Liver (tissue), 9 donors: Measurements from ENCODE around the gene RELN. TPM values are rescaled to one million over a fixed set of nuclear protein-coding genes. Genes with fewer than 3 reads are reported as not detected.

Experiments
- DNase-seq: peaks from one replicate; pipeline ENCODE4 v3.0.0-alpha.2; 2017; ENCODE audit warnings: low spot score
- H3K27ac ChIP-seq, 2 donors: one replicate each; pipeline ENCODE4 v1.7.0; 2013; ENCODE audit warnings: inconsistent platforms in 2 of 2, low read length in 2 of 2, control low read depth in 1 of 2, low read depth in 1 of 2, mild to moderate bottlenecking in 1 of 2
- H3K27me3 ChIP-seq, 4 donors: one replicate each; pipeline versions ENCODE4 v1.6.1 to v1.7.0; 2013; ENCODE audit warnings: low read length in 3 of 4, inconsistent platforms in 1 of 4, mild to moderate bottlenecking in 1 of 4, moderate library complexity in 1 of 4; ENCODE audit not compliant: control insufficient read depth in 4 of 4, insufficient read depth in 4 of 4
- H3K36me3 ChIP-seq, 4 donors: one replicate each; pipeline versions ENCODE4 v1.6.1 to v1.7.0; 2013; ENCODE audit warnings: low read length in 3 of 4, mild to moderate bottlenecking in 3 of 4, low read depth in 1 of 4, moderate library complexity in 1 of 4; ENCODE audit not compliant: control insufficient read depth in 4 of 4, insufficient read depth in 3 of 4
- H3K4me1 ChIP-seq, 4 donors: one replicate each; pipeline versions ENCODE4 v1.6.1 to v1.7.0; 2013; ENCODE audit warnings: low read length in 3 of 4, mild to moderate bottlenecking in 3 of 4, moderate library complexity in 1 of 4; ENCODE audit not compliant: control insufficient read depth in 4 of 4, insufficient read depth in 4 of 4
- H3K4me3 ChIP-seq, 3 donors: one replicate each; pipeline versions ENCODE4 v1.6.1 to v1.7.0; 2013; ENCODE audit warnings: low read length in 3 of 3, control low read depth in 1 of 3, low read depth in 1 of 3, mild to moderate bottlenecking in 1 of 3
- H3K9ac ChIP-seq, 2 donors: one replicate each; pipeline ENCODE4 v1.7.0; 2013; ENCODE audit warnings: low read length in 2 of 2, mild to moderate bottlenecking in 2 of 2, moderate library complexity in 2 of 2, control low read depth in 1 of 2, low read depth in 1 of 2
- H3K9me3 ChIP-seq, 4 donors: one replicate each; pipeline versions ENCODE4 v1.6.1 to v1.7.0; 2013; ENCODE audit warnings: low read length in 3 of 4; ENCODE audit not compliant: control insufficient read depth in 4 of 4
- ATF3 ChIP-seq: IDR thresholded peaks from 2 replicates; pipeline ENCODE4 v1.6.1; 2016; ENCODE audit warnings: antibody characterized with exemption
- CTCF ChIP-seq: fragments of 150-350 bp; IDR thresholded peaks from 2 replicates; pipeline ENCODE4 v1.5.1; 2017; ENCODE audit warnings: improper control_type of control experiment, low read depth, low read length; ENCODE audit not compliant: missing input control
- EGR1 ChIP-seq, 2 donors: IDR thresholded peaks; 2 replicates each; pipeline ENCODE4 v1.6.1; 2016 to 2018; ENCODE audit warnings: antibody characterized with exemption in 2 of 2, low read depth in 2 of 2
- FOXA1 ChIP-seq: IDR thresholded peaks from 2 replicates; pipeline ENCODE4 v1.6.1; 2016; ENCODE audit warnings: antibody characterized with exemption
- FOXA2 ChIP-seq: IDR thresholded peaks from 2 replicates; pipeline ENCODE4 v1.6.1; 2016; ENCODE audit warnings: antibody characterized with exemption
- GABPA ChIP-seq, 2 donors: IDR thresholded peaks in 1 of 2; conservative IDR thresholded peaks in 1 of 2; 2 replicates each; pipeline ENCODE4 v1.6.1; 2016; ENCODE audit warnings: antibody characterized with exemption in 2 of 2, mild to moderate bottlenecking in 1 of 2, moderate library complexity in 1 of 2
- HNF4A ChIP-seq, 2 donors: conservative IDR thresholded peaks; 2 replicates each; pipeline ENCODE4 v1.6.1; 2016; ENCODE audit warnings: antibody characterized with exemption in 2 of 2, mild to moderate bottlenecking in 2 of 2
- HNF4G ChIP-seq: IDR thresholded peaks from 2 replicates; pipeline ENCODE4 v1.6.1; 2016; ENCODE audit warnings: antibody characterized with exemption
- JUND ChIP-seq, 2 donors: IDR thresholded peaks; 2 replicates each; pipeline ENCODE4 v1.6.1; 2016; ENCODE audit warnings: antibody characterized with exemption in 2 of 2
- NR2F2 ChIP-seq: IDR thresholded peaks from 2 replicates; pipeline ENCODE4 v1.6.1; 2016; ENCODE audit warnings: antibody characterized with exemption
- REST ChIP-seq: IDR thresholded peaks from 2 replicates; pipeline ENCODE4 v1.6.1; 2016; ENCODE audit warnings: antibody characterized with exemption, mild to moderate bottlenecking
- RXRA ChIP-seq, 2 donors: IDR thresholded peaks; 2 replicates each; pipeline ENCODE4 v1.6.1; 2017 to 2018; ENCODE audit warnings: antibody characterized with exemption in 2 of 2, mild to moderate bottlenecking in 1 of 2
- SP1 ChIP-seq: IDR thresholded peaks from 2 replicates; pipeline ENCODE4 v1.6.1; 2018; ENCODE audit warnings: antibody characterized with exemption, mild to moderate bottlenecking
- TAF1 ChIP-seq: conservative IDR thresholded peaks from 2 replicates; pipeline ENCODE4 v1.6.1; 2016; ENCODE audit warnings: antibody characterized with exemption, mild to moderate bottlenecking
- YY1 ChIP-seq: IDR thresholded peaks from 2 replicates; pipeline ENCODE4 v1.6.1; 2016; ENCODE audit warnings: antibody characterized with exemption, mild to moderate bottlenecking
- ZBTB33 ChIP-seq: IDR thresholded peaks from 2 replicates; pipeline ENCODE4 v1.6.1; 2016; ENCODE audit warnings: antibody characterized with exemption
- WGBS: extraction: QIAGEN DNeasy Blood & Tissue Kit; methylation state at CpG from one replicate; pipeline ENCODE4 v1.1.7; 2013; 5-methylcytosine and 5-hydroxymethylcytosine counted together
- polyA plus RNA-seq, 2 donors: library from polyadenylated mRNA; stranded (reverse) in 1 of 2; unstranded in 1 of 2; fragments of 200-250 nt in 1 of 2; fragments of >200 nt in 1 of 2; fragmentation: Nextera tagmentation in 1 of 2; extraction: Ambion mirVana in 1 of 2; gene quantifications; one replicate each; pipeline versions ENCODE4 v1.2.1 to v1.2.3, GENCODE V29; 2013 to 2015
- total RNA-seq, 2 donors: library from RNA; depleted of rRNA; stranded (reverse); fragments of >200 nt; gene quantifications; one replicate each; pipeline ENCODE4 v1.2.3, GENCODE V29; 2014
- donor health status: healthy.
- donor health status: healthy.
- donor health status: healthy.
- donor health status: healthy.
- donor health status: healthy.

Gene RELN
- total and polyA plus RNA-seq, 4 donors: 10.0 to 69.8 (median 28.4) TPM

GRCh38 chr7:103984050-103984449, 5.4 kb downstream of the RELN start:
- Histone ChIP-seq H3K9ac (no peak overlapping the region), H3K27me3 (no peaks in the 10 kb centered on the region)

DNA sequence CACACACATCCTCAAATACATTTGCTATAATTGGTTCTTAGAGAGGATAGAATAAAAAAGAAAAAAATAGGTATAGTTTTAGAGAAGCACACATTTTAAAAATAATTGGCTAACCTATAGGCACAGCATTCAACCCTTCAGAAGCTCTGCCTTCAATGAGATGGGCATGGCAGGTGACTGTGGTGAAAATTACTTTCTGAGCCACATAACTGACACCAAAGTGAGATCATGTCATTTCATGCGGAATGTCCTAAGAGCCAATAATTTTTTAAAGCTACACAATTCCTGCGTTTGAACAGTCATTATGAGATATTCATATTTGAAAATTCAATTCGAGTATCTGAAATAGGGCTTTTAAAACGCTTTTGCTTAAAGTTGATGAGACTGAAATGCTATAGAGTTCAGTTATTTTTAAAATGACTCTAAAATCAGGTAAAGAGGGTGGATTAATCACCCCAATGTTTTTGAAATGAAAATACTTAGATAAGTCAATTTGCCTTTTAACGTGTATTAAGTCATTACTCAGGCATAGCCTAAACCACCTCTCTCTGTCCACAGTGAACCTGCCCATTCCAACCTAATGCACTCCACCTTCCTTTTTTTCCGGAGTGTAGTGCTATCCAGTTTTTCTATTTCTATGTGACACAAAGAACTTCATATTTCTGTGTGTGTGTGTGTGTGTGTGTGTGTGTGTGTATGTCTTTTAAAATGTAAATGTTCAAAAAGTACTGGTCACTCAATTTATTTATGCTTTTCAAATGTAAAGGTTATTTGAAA, 6.1 kb downstream of the RELN start:
- no peak overlapping the region for H3K9ac ChIP-seq
- H3K4me1 ChIP-seq: peaks cover 0 to 3% (median under 1%) of the 10 kb centered on the region in 4 donors
- TF ChIP-seq RXRA (IDR thresholded peaks at IDR 0.05): no peak
- TF ChIP-seq JUND (IDR thresholded peaks at IDR 0.05): no peak
- no peak for TF ChIP-seq CTCF
- no peak for TF ChIP-seq HNF4A (conservative IDR thresholded peaks at IDR 0.05)
- TF ChIP-seq FOXA2: no peak
- TF ChIP-seq FOXA1: no peak
- no peak for TF ChIP-seq TAF1
- TF ChIP-seq REST: no peak
- TF ChIP-seq NR2F2: no peak
- no peak for TF ChIP-seq YY1
- TF ChIP-seq GABPA (IDR thresholded peaks at IDR 0.05 in 1 of 2, conservative IDR thresholded peaks at IDR 0.05 in 1 of 2): no peak
- TF ChIP-seq EGR1 (IDR thresholded peaks at IDR 0.05; ENCODE audit: low read depth in 2 of 2): no peak
- no peak for TF ChIP-seq ATF3
- TF ChIP-seq ZBTB33: no peak
- no peak for TF ChIP-seq HNF4G
- no peaks in the 10 kb centered on the region for H3K9me3 ChIP-seq
- no peak overlapping the region for H3K27ac ChIP-seq
- no peak for DNase-seq
- no peak overlapping the region for H3K4me3 ChIP-seq
- no peaks in the 10 kb centered on the region for H3K36me3 ChIP-seq
- 69% methylated on average over 6 of the region's 6 CpGs for WGBS
- no peaks in the 10 kb centered on the region for H3K27me3 ChIP-seq

More at GRCh38 chr7:103984050-103984449, 5.4 kb downstream of the RELN start:
- WGBS: 83% methylated on average over 1 of the region's 1 CpG
- H3K4me1 ChIP-seq: peaks cover 4 to 6% (median 5%) of the 10 kb centered on the region in 4 donors
- no peak for DNase-seq
- TF ChIP-seq ATF3 (no peak), CTCF (no peak), SP1 (no peak), HNF4A (conservative IDR thresholded peaks at IDR 0.05) (no peak)
- H3K36me3 ChIP-seq: no peaks in the 10 kb centered on the region
- H3K27ac ChIP-seq: no peak overlapping the region
- no peaks in the 10 kb centered on the region for H3K9me3 ChIP-seq
- no peak overlapping the region for H3K4me3 ChIP-seq
